Activated CD4-positive, alpha-beta T cell treated with anti-CD3 and anti-CD28 coated beads, Interleukin-2, amount 10 ng/mL, durations not matched to agents 24 days and 14 days (primary cell): Measurements from ENCODE around the gene NLRC5. TPM values are rescaled to one million over a fixed set of nuclear protein-coding genes. Genes with fewer than 3 reads are reported as not detected.
"Not testable (repeated sequence)": the region's sequence is repeated elsewhere in the genome, so short reads cannot be mapped to it uniquely, and the experiment has no call there.

ENCODE experiments used
- DNase-seq: peaks from one replicate; pipeline ENCODE4 v3.0.0; 2022
- H3K27ac Mint-ChIP-seq: one replicate; pipeline ENCODE4 v1.8.0; 2022; ENCODE audit warnings: mild to moderate bottlenecking, mixed read lengths
- H3K27me3 Mint-ChIP-seq: one replicate; pipeline ENCODE4 v1.8.0; 2022; ENCODE audit warnings: mixed read lengths
- H3K36me3 Mint-ChIP-seq: one replicate; pipeline ENCODE4 v1.8.0; 2022; ENCODE audit warnings: low read depth, mild to moderate bottlenecking, mixed read lengths
- H3K4me1 Mint-ChIP-seq: one replicate; pipeline ENCODE4 v1.8.0; 2021; ENCODE audit warnings: mixed read lengths
- H3K4me3 Mint-ChIP-seq: one replicate; pipeline ENCODE4 v1.8.0; 2022; ENCODE audit warnings: mild to moderate bottlenecking, moderate library complexity, mixed read lengths
- H3K9me3 Mint-ChIP-seq: one replicate; pipeline ENCODE4 v1.8.0; 2021; ENCODE audit warnings: mixed read lengths
- intact Hi-C: fragments of 100-400 bp; cut with micrococcal nuclease; formaldehyde crosslinking; loops from one replicate; pipeline ENCODE4 v1.15.1; 2023
- total RNA-seq: library from RNA; stranded (reverse); gene quantifications from 2 replicates; pipeline ENCODE4 v1.2.3, GENCODE V29; 2022

NLRC5 gene
- total RNA-seq, 1 donor from 2014 or later, result 214 TPM

DNA sequence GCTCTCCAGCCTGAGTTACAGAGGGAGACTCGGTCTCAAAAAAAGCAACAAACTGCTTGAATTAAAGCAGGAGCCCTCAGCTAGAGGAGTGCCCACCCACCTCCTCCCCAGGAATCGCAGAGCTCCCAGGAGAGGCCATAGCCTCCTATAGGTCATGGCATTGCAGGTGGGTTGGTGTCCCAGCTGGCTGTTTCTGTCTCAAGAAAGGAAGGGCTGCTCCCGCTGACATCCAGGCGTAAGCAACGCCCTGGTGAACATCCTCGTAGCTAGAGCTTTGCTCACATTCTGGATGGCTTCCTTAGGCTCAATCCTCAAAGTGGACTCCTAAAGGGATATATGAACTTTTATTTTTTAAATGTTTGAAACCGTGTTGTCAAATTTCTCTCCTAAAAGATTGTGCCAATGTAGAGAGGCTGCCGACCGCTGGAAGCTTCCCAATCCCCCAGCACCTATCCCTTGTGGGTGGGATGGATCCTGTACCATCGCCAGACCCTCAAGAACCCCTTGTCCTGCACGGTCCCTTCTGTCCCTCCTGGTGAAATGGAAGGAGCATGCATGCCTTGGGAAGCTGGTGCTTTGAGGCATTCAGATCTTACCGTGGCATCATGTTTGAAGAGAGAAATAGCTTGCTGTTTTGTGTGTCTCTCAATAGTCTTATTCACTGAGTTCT, 5.9 kb downstream of the NLRC5 start:
- Mint-ChIP-seq H3K36me3 (peaks cover 60% of the 10 kb centered on the region), H3K4me3 (peak overlapping the region; percentile 69), H3K4me1 (peaks cover 78% of the 10 kb centered on the region), H3K27me3 (no peaks in the 10 kb centered on the region), H3K27ac (peak overlapping the region; percentile 67), H3K9me3 (no peaks in the 10 kb centered on the region)
- intact Hi-C loops, result no loop called here
- DNase-seq, result no peak

DNA sequence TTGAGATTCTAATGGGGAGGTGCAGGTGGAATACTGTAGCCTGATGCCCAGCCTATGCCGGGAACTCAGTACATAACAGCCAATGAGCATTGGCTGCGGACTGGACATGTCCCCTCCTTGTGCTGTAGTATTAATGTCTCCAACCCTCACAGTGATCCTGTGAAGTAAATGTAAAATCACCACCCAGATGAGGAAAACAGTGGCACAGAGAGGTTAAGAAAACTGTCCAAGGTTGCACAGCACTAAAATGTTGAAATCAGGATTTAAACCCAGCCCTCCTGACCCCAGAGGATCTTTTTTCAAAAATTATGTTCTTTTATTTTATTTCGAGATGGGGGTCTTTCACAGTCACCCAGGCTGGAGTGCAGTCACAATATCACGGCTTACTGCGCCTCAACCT, 7.9 kb downstream of the NLRC5 start:
- Mint-ChIP-seq H3K4me1 (peaks cover 79% of the 10 kb centered on the region), H3K9me3 (no peaks in the 10 kb centered on the region), H3K4me3 (no peak overlapping the region), H3K27me3 (no peaks in the 10 kb centered on the region), H3K36me3 (peaks cover 55% of the 10 kb centered on the region), H3K27ac (peak overlapping the region; percentile 84)
- no peak for DNase-seq
- intact Hi-C loops, result no loop called here

DNA sequence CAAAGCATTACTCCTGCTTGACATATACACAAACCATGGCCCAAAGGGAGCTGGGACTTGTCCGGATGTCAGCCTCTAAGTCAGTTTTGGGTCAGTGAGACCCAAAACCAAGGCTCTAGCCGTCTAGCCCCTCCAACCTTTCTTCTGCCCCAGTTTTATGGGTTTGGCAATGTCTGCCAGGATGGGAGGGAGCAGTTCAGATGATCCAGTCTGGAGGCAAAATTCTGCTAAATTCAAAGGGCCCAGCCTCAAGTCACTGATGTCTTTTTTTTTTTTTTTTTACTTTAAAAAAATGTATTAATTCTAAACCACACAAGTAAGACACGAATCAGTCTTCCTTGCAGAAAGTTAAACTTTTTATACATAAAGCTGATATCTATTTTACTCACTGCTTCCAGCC, 8.6 kb downstream of the NLRC5 start:
- Mint-ChIP-seq H3K36me3 (peaks cover 56% of the 10 kb centered on the region), H3K4me3 (peak overlapping the region; percentile 51), H3K4me1 (peaks cover 77% of the 10 kb centered on the region), H3K9me3 (no peaks in the 10 kb centered on the region), H3K27me3 (no peaks in the 10 kb centered on the region), H3K27ac (peak overlapping the region; percentile 97)
- intact Hi-C loops, result no loop called here
- DNase-seq, result no peak

DNA sequence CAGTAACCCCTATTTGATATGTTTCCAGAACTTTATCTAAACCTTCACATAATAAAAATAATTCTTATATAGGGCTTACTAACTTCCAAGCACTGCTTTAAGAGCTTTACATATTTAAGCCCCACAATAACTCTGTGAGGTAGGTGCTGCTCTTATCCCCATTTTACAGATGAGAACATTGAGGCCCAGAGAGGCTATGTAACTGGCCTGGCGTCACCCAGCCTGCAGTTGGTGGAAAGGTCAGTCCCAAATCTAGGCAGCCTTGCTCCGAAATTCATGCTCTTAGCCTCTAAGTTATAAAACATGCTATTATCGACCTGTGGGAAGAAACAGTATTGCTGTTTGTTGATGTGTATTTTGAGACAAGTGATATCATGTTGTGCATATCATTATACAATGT, 9.0 kb downstream of the NLRC5 start:
- intact Hi-C loops, result no loop called here
- peak overlapping the region; percentile 75 for H3K4me3 Mint-ChIP-seq
- H3K36me3 Mint-ChIP-seq, result peaks cover 53% of the 10 kb centered on the region

DNA sequence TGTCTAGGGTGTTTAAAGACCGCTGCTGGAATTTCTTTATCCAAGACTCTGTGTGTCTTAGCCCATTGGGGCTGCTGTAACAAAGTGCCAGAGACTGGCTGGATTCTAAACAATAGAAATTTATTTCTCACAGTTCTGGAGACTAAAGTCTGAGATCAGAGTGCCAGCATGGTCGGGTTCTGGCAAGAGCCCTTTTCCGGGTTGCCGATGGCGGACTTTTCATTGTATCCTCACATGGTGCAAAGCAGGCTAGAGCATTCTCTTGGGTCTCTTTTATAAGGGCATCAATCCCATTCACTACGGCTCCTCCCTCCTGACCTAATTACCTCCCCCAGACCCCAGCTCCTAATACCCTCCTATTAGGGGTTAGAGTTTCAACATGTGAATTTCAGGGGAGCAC, 9.5 kb downstream of the NLRC5 start:
- intact Hi-C loops, result no loop called here
- Mint-ChIP-seq H3K4me1 (peaks cover 76% of the 10 kb centered on the region), H3K27me3 (no peaks in the 10 kb centered on the region), H3K36me3 (peaks cover 53% of the 10 kb centered on the region), H3K4me3 (peak overlapping the region; percentile 75), H3K27ac (peak overlapping the region; percentile 97), H3K9me3 (no peaks in the 10 kb centered on the region)
- DNase-seq, result no peak

More for the DNA sequence above, 9.0 kb downstream of the NLRC5 start:
- no peaks in the 10 kb centered on the region for H3K27me3 Mint-ChIP-seq
- DNase-seq, result no peak
- H3K9me3 Mint-ChIP-seq, result no peaks in the 10 kb centered on the region
- H3K27ac Mint-ChIP-seq, result peak overlapping the region; percentile 97
- peaks cover 75% of the 10 kb centered on the region for H3K4me1 Mint-ChIP-seq

DNA sequence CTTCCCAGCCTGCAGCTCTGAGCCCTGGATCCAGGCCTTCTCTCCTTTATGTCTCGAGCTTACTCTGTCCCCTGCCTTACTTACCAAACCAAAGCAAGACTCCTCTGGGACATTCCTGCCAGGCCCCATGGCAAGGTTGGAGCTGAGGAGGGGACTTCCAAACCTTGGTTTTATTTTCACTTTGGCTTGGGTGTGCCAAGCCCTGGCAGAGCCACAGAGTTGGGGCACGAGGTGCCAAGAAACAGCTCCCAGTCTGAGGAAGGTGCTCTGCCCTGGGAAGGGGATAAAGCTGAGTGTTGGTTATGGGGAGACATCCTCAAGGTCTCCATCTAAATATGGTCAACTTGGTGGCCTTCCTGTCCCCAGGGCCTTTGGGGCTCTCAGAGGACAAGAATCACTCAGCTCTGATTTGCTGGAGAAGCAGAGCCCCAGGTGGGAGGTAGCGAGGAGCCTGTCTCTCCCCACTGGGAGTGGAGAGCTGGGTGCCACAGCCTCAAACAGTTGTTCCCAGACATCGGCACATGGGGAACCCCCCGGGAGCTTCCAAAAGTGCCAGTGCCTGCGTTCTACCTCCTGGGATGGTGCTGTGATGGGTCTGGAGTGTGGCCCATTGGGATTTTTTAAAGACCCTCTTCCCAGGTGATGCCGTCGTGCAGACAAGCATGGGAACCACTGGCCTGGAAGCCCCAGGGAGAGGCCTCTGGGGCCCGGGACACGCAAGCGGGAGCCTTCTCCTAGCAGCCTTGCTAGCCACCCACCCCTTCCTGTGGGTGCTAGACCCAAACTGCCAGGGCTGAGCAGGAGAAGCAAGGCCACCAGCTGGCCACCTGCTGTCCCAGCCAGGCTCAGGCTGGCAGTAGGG, 10.3 kb downstream of the NLRC5 start:
- DNase-seq, result peak; percentile 78
- Mint-ChIP-seq H3K36me3 (peaks cover 53% of the 10 kb centered on the region), H3K27me3 (no peaks in the 10 kb centered on the region), H3K27ac (peak overlapping the region; percentile 97), H3K4me1 (peaks cover 75% of the 10 kb centered on the region), H3K9me3 (no peaks in the 10 kb centered on the region), H3K4me3 (peak overlapping the region; percentile 75)
- intact Hi-C loops, result loop anchor here (1.0 kb wide), 3 partner anchors 8 to 42 kb away; no protein-coding TSS in a partner anchor

DNA sequence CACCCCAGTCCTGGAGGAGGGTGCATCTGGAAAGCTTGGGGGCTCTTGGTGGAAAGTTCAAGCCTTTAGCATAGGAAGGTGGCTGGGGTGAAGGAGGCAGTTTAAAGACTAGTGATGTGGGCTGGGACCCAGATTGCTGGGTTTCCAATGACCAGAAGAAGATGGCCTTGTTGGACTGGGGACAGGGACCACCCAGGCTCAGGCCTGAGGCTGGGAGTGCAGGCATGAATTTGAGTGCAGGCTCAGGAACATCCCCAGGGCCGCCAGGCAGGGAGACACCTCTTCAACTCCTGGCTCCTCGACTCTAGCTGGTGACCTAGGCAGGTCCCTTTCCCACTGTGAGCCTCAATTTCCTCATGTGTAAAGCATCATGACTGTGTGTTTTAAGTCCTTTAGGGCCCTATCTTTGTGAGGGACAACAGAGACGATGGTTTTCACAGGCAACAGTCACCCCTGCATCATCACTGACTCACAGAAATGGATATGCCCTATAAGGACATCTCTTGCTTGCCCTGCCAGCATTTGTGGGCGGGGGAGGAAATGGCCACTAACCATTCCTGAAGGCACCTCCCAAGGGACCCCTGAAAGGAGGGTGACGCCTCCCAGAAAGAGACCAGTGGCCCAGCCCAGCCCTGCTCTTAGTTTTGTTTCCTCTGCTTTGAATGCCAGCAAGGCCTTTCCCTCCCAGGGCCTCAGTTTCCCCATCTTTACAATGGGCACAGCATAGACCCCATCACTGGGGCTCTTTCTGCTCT, 11.1 kb downstream of the NLRC5 start:
- no peaks in the 10 kb centered on the region for H3K27me3 Mint-ChIP-seq
- peak overlapping the region; percentile 75 for H3K4me3 Mint-ChIP-seq
- H3K9me3 Mint-ChIP-seq, result no peaks in the 10 kb centered on the region
- H3K36me3 Mint-ChIP-seq, result peaks cover 59% of the 10 kb centered on the region
- H3K27ac Mint-ChIP-seq, result peak overlapping the region; percentile 97
- H3K4me1 Mint-ChIP-seq, result peaks cover 74% of the 10 kb centered on the region
- DNase-seq, result peak; percentile 74
- intact Hi-C loops, result loop anchor here (1.0 kb wide), 3 partner anchors 9 to 41 kb away; no protein-coding TSS in a partner anchor

DNA sequence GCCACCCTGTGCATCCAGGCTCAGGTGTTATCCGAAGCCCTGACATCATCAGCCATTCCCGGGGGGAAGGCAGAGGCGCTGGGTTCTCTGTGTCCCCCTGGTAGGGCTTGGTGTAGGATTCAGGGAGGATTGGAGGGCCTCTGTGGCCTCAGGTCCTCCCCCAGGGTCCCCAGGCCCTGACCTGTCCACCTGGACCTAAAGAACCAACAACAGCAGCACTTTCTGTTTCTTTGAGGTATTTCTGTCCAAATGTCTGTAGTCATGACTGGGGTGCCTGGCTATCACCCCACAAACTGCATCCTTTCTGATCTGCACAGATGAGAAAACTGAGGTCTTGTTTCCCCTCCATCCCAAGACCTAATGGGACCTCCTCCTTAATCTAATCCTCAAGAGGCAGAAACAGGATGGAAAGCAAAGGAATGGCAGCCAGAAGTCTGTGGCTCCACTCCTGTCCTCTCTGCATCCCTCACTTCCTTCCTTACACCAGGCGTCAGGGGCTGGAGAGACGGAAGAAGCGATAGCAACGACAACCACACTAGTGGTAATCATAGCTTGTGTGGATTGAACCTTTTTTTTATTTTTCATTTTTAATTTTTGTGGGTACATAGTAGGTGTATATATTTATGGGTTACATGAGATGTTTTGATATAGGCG, 11.8 kb downstream of the NLRC5 start:
- Mint-ChIP-seq H3K36me3 (peaks cover 56% of the 10 kb centered on the region), H3K9me3 (no peaks in the 10 kb centered on the region), H3K4me1 (peaks cover 71% of the 10 kb centered on the region), H3K27me3 (no peaks in the 10 kb centered on the region), H3K27ac (peak overlapping the region; percentile 97), H3K4me3 (no peak overlapping the region)
- DNase-seq, result no peak
- intact Hi-C loops, result no loop called here

DNA sequence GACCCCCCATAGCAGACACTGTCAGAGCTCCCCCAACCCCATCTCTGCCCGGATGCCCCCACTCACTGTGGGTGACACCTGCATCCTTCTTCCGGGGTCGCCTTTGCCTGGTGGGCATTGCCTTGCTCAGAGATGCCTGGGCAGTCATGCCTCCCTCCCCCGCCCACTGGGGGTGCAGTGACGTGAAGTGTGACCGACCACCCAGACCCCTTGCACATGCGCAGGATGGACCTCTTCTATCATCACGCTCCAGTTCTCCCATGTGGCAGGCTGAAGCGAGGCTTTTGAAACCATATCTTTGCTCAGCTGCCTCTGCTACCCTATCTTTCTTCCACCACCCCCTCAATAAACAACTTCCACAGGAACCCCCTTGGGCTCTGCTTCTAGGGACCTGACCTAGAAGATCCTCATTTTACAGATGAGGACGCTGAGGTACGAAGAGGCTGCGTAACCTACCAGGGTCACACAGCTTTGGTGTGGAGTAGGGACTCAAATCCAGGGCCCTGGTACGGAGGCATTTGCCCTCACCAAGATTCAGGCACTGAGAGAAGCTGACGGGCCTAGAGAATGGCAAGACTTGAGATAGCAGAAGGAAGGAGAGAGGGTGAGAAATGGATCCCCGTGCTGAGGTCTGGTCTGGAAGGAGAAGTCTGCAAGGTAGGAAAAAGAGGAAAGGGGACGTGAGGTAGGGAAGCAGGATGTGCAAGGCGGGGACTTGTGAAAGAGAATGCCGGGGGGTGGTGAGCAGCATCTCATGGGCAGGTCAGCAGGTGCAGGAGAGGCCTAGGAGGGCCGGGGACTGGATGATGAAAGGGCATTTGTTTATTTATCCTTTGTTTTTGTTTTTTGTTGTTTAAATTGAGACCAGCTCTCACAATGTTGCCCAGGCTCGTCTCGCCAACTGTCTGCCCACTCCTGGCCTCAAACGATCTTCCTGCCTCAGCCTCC, 14.4 kb downstream of the NLRC5 start:
- intact Hi-C loops, result no loop called here
- no peak for DNase-seq
- peak overlapping the region; percentile 61 for H3K27ac Mint-ChIP-seq
- H3K4me1 Mint-ChIP-seq, result peaks cover 65% of the 10 kb centered on the region
- H3K27me3 Mint-ChIP-seq, result no peaks in the 10 kb centered on the region
- no peaks in the 10 kb centered on the region for H3K9me3 Mint-ChIP-seq
- H3K4me3 Mint-ChIP-seq, result no peak overlapping the region
- H3K36me3 Mint-ChIP-seq, result peaks cover 52% of the 10 kb centered on the region

DNA sequence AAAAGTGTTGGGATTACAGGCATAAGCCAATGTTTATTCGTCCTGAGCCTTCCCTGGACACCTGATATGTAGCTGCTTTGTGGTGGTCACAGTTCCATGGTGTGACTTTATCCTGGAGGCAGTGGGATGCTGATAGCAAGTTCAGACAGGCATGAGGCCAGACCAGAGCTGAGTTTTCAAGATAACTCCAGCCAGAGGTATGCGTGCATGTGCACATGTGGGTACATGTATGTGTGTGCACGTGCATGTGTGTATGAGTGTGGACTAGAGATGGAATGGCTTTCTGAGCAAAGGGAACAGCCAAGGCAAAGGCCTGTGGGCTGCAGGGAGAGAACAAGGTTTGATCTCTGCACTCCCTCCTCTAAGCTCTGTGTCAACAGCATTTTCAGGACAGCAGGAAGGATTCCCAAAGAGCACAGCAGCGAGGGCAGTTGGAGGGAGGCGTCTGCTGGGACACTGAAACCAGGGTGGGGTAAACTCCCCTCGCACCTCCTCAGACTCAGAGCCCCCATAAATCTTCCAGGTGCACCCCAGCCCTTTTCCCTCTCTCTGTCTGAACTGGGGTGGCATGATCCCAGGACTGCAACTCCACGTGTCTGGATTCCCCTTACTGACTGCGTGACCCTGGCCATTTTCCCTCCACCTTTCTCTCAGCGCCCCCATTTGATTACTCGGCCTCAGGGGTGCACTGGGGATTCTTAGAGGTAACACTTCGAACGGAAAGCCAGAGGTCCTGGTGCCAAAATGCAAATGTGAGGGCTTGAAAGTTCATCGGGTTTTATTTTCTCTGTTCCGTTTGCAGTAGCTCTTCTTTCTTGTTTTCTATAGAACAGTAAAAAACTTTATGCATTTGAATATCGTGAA, 15.3 kb downstream of the NLRC5 start:
- DNase-seq, result no peak
- H3K27ac Mint-ChIP-seq, result peak overlapping the region; percentile 64
- H3K4me1 Mint-ChIP-seq, result peaks cover 62% of the 10 kb centered on the region
- intact Hi-C loops, result no loop called here
- peaks cover 48% of the 10 kb centered on the region for H3K36me3 Mint-ChIP-seq
- no peaks in the 10 kb centered on the region for H3K9me3 Mint-ChIP-seq
- H3K27me3 Mint-ChIP-seq, result no peaks in the 10 kb centered on the region
- no peak overlapping the region for H3K4me3 Mint-ChIP-seq

DNA sequence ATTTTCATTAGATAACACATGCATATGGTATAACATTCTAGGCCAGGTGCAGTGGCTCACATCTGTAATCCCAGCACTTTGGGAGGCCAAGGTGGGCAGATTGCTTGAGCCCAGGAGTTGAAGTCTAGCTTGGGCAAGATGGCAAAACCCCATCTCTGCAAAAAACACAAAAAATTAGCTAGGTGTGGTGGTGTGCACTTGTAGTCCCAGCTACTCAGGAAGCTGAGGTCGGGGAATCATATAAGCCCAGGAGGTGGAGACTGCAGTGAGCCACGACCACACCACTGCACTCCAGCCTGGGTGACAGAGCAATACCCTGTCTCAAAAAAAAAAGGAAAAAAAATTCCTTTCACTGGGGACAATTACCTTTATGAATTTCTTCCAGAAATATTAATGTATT, 16.2 kb downstream of the NLRC5 start:
- Mint-ChIP-seq H3K27ac (peak overlapping the region; percentile 72), H3K36me3 (peaks cover 51% of the 10 kb centered on the region), H3K4me1 (peaks cover 61% of the 10 kb centered on the region)
- DNase-seq, H3K4me3 Mint-ChIP-seq, H3K27me3 Mint-ChIP-seq, H3K9me3 Mint-ChIP-seq, intact Hi-C loops: not testable (repeated sequence)

DNA sequence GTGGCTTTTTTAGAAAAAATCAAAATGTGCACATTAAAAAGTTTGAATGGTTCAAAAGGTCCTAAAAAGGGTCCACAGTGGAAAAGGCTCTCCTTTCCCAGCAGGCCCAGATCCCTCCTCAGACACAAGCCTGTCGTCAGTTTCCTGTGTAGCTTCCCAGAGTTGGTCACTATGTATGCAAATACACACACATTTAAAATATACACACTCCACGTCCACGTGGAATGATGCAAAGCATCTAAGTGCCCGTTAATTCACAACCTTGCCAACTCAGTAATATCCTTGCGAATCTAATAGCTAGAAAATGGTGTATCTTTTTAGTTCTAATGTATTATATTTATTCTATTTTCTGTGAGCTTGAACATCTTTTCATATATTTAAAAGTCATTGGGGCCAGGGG, 17.7 kb downstream of the NLRC5 start:
- intact Hi-C loops, result no loop called here
- Mint-ChIP-seq H3K27me3 (no peaks in the 10 kb centered on the region), H3K4me1 (peaks cover 55% of the 10 kb centered on the region), H3K27ac (no peak overlapping the region), H3K36me3 (peaks cover 47% of the 10 kb centered on the region), H3K4me3 (no peak overlapping the region), H3K9me3 (no peaks in the 10 kb centered on the region)
- DNase-seq, result no peak
